ENCODE measurements around the gene QSOX1.
"Not testable (repeated sequence)": the region's sequence is repeated elsewhere in the genome, so short reads cannot be mapped to it uniquely, and the experiment has no call there.

Gene QSOX1, protein sequence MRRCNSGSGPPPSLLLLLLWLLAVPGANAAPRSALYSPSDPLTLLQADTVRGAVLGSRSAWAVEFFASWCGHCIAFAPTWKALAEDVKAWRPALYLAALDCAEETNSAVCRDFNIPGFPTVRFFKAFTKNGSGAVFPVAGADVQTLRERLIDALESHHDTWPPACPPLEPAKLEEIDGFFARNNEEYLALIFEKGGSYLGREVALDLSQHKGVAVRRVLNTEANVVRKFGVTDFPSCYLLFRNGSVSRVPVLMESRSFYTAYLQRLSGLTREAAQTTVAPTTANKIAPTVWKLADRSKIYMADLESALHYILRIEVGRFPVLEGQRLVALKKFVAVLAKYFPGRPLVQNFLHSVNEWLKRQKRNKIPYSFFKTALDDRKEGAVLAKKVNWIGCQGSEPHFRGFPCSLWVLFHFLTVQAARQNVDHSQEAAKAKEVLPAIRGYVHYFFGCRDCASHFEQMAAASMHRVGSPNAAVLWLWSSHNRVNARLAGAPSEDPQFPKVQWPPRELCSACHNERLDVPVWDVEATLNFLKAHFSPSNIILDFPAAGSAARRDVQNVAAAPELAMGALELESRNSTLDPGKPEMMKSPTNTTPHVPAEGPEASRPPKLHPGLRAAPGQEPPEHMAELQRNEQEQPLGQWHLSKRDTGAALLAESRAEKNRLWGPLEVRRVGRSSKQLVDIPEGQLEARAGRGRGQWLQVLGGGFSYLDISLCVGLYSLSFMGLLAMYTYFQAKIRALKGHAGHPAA

DNA sequence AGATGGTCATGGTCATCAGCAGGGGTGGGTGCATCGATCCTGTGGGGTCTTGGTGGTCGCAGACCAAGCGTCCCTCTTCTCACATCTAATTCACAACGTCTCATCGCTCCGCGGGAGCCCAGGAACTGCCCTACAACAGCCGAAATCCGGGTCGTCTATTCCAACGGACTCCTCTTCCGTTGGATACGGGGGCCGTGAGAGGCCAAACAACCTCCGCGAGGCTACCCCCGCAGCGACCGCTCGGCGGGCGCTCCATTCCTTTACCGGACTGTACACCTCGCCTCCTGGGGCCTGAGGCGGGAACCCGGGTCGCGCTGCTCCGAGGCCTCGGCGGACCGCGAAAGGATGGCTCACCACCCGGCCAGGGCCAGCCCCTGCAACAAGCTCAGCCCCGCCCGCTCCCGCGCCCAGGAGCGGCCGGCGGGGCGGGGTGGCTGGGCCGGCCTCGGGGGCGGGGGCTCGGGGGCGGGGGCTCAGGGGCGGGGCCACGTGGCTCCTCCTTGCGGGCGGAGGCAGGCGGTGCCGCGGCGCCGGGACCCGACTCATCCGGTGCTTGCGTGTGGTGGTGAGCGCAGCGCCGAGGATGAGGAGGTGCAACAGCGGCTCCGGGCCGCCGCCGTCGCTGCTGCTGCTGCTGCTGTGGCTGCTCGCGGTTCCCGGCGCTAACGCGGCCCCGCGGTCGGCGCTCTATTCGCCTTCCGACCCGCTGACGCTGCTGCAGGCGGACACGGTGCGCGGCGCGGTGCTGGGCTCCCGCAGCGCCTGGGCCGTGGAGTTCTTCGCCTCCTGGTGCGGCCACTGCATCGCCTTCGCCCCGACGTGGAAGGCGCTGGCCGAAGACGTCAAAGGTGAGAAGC lies at the start of gene QSOX1:
Gene QSOX1 (plus strand): TSS at position 545 of the 857 bp plus-strand sequence. CDS start 39 bp downstream, at position 584.
- FAIRE-seq = no peak

DNA sequence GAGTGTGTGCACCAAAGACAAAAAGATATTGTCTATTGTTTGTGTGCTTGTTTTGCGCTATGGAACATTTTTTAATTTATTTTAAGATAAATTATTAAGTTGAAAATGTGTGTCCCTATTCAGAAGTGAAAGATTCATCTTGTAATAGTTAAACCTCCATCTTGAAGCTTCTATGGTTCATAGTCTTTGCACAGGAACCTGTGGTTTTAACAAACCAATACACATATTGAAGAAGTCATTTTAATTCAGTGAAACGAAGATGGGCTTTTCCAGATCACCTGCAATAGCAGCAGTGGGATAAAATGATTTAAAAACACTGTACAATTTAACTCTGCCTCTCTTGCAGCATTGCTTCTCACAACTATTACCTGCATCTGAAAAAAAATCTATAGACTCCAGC lies 42.6 kb upstream of the QSOX1 start:
- FAIRE-seq = no peak

GRCh38 chr1:180112984-180113647 lies 41.6 kb upstream of the QSOX1 start:
- FAIRE-seq = no peak

DNA sequence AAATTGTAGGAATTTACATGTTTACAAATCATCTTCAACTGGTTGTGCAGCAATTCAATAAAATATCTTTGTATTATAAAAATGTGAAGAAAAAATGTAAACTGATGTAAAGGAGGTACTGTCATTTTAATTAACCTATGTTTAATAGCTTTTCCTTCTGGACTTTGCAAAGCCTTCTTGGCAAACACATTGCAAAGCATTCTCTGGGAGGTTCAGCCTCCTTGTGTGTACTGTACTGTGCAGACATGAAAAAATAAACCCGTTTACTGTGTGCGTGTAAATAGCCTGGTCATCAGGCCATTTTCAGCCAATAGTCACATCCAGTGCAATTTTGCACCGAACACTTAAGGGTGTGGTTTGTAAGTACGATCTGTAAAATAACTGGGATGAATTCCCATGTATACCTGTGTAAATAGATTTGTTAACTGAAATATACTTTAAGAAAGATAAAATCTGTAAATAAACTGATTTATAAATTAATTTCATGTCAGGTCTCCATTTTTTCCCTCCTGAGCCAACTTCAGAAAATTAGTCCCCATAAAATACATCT lies 40.2 kb upstream of the QSOX1 start:
- no peak for FAIRE-seq

DNA sequence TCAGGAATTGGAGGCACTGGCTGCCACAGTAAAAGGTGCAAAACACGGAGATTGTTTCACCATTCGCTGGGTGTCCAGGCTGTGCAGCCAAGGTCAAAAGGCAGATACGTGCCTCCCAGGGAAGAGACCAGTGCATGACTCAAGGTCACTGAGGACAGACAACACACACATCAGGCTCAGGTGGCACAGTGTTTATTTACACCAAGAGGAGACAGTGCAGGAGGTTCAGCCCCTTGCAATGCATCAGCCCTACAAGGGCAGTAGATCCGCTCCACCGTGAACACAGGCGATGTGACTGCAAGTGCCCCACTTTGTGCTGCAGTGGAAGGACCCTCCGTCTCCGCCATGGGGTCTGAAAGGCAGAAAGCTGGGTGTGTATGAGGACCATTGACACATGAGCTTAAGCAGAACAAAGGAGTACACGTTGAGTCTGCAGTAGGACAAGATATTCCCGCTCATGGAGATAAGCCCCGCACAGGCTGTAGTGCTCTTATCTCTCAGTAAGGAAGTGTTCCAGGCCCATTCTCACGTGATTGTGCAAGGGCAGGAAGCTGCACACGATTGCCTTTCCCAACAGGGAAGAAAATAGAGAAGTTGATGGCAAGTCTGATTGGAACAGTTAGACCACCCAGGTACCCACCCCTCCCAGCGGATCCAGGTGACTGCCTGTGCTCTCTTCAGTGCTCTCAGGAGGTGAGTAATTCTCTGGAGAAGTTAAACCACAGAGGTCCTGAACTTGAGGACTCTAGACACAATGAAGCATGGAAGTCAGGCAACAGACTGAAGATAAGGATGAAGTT lies 37.5 kb upstream of the QSOX1 start:
- no peak for FAIRE-seq

DNA sequence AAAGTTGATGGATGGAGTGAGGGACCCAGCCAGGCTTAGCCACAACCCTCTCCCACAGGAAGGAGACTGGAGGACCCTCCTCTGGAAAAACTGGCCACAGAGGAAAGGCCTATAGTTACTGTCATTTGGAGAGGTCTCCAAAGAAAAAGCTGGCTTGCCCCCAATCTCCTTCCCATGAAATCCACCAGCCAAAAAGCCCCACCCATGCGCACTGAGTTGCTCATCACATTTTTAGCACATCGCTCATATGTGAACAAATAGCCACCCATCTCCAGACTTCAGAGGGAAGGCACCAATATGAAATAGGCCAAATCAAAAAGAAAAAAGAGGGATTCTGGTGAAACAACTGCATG lies 36.9 kb upstream of the QSOX1 start:
- no peak for FAIRE-seq

DNA sequence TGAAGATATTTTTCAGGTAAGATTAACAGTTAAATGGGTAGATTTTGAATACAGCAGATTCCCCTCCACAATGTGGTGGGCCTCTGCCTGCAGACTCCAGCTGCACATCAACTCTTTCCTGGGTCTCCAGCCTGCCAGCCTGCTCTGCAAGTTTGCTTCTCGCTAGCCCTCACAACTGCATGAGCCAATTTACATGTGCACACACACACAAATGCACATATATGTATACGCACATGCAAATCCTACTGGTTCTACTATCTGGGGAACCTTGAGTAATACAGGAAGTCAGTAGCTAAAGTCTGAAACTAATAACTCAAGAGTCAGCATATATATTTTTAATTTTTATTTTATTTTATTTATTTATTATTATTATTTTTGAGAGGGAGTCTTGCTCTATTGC lies 34.8 kb upstream of the QSOX1 start:
- no peak for FAIRE-seq

GRCh38 chr1:180123463-180123936 lies 31.2 kb upstream of the QSOX1 start:
- FAIRE-seq = no peak

DNA sequence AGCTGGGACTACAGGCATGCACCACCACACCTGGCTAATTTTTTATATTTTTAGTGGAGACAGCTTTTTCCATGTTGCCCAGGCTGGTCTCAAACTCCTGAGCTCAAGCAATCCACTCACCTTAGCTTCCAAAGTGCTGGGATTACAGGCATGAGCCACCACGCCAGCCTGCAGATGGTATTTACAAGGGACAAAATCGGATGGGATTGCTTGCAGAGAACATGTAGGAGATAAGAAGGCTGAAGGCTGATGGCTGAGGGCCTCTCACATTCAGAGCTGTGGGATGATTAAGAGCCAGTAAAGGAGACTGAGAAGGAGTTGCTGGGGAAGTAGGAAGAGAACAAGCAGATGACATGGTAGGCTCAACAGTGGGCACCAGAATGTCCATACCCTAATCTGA lies 24.0 kb upstream of the QSOX1 start:
- FAIRE-seq = no peak

- FAIRE-seq = no peak
Observed at GRCh38 chr1:180131510-180131909, 23.2 kb upstream of the QSOX1 start.

- no peak for FAIRE-seq
Observed at GRCh38 chr1:180133193-180133592, 21.5 kb upstream of the QSOX1 start.

- not testable (repeated sequence) for FAIRE-seq
Observed at GRCh38 chr1:180133688-180134087, 21.0 kb upstream of the QSOX1 start.

GRCh38 chr1:180135535-180135934 lies 19.1 kb upstream of the QSOX1 start:
- no peak for FAIRE-seq

DNA sequence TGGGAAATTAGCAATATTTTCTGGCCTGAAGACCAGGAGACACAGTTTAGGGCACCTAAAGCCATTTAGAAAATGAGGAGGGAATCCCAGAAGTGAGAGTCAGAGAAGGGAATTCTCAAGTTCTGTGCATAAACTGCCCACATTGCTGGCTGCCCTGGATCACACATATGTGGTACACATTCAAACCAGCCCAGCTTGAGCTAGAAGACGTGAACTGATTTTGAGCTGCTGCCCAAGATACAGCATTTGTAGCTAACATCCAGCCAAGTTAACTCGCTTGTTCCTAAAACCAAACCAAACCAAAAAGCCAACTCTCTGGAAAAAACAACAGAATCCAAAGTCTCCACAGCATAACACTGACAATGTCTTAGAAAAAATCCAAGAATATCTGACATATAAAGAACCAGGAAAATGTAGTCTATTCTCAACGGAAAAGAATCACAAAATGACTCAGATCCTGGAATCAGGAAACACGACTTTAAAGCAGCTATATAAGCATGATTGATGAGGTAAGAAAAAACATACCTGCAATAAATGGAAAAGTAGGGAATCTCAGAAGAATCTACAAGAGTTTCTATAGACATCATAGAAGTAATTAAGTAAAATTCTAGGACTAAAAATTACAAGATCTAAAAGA lies 18.2 kb upstream of the QSOX1 start:
- FAIRE-seq = no peak

DNA sequence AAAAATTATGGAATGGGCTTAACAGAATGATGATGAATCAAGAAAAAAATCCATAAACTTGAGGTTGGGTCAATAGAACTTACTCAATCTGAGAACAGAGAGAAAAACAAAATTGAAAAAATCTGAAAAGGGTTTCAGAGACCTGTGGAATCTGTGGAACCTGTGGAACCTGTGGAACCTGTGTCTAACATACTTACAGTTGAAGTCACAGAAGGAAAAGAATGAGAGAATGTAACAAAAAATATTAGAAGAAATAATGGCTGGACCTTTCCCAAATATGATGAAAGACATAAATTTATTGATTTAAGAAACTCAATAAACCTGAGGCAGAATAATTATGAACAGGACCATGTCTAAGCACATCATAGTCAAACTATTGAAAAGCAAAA lies 17.7 kb upstream of the QSOX1 start:
- no peak for FAIRE-seq

GRCh38 chr1:180137776-180138175 lies 16.9 kb upstream of the QSOX1 start:
- FAIRE-seq = no peak

DNA sequence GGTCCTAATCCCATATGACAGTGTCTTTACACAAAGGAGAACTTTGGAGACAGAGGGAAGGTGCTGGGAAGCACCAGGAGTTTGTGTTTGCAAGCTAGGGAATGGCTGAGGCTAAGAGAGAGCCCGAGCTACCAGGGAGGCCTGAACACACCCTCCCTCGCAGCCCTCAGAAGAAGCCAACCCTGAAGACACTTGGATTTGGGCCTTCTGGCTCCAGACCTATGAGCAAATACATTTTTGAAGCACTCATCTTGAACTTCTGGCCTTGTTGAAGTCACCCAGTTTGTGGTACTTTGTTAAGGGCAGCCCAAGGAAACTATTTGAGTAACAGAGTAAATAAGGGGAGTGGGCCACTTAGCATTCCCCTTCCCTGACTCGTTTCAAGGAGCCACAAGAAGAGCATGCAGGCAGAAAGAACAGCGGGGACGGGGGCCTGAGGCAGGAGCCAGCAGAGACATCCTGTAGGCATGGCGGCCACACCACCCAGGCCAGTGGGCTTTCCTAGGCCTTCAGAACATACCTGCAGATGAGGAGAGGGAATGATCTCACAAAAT lies 13.2 kb upstream of the QSOX1 start:
- FAIRE-seq = no peak

DNA sequence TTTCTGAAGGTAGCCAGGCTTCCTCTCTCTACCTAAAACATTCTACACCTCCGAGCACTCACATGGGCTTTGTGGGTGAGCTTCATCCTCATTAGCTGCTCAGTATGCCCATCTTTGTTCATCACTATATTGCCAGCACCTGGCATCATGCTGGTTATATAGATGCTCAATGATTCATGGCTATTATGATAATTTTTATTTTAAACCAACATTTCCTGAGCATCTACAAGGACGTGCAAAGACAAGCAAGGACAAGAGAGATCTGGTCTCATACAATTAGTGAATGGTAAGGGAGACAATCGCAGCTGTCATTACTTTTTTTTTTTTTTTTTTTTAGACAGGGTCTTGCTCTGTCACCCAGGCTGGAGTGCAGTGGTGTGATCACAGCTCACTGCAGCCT lies 11.3 kb upstream of the QSOX1 start:
- FAIRE-seq = no peak

GRCh38 chr1:180144659-180145357 lies 9.9 kb upstream of the QSOX1 start:
- no peak for FAIRE-seq

DNA sequence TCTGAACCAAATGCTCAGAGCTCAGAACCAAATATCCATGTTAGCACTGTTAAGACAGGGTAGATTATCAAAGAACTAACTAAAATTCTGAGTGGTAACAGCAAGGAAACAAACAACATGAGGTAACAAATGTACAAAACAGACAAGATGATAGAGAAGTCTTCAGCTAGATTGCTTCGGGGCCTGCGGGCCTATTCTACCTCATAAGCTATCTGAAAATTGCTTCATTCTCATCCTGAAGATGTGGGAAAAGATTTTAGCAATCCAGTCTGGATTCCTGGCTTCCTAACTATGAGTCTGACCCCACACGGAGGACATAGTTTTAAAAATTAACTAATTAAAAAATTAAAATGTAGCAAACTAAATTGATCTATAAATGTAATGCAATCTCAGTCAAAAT lies 9.2 kb upstream of the QSOX1 start:
- FAIRE-seq = no peak
